CD1c-positive myeloid dendritic cell (primary cell): ENCODE data around the gene TLR9.

Source experiments
- DNase-seq: peaks from one replicate; pipeline ENCODE4 v3.0.0-alpha.2; 2016; ENCODE audit errors: extremely low spot score

Gene TLR9

GRCh38 chr3:52231502-52232278, 6.2 kb upstream of the TLR9 start:
- DNase-seq: peak; percentile 87

DNA sequence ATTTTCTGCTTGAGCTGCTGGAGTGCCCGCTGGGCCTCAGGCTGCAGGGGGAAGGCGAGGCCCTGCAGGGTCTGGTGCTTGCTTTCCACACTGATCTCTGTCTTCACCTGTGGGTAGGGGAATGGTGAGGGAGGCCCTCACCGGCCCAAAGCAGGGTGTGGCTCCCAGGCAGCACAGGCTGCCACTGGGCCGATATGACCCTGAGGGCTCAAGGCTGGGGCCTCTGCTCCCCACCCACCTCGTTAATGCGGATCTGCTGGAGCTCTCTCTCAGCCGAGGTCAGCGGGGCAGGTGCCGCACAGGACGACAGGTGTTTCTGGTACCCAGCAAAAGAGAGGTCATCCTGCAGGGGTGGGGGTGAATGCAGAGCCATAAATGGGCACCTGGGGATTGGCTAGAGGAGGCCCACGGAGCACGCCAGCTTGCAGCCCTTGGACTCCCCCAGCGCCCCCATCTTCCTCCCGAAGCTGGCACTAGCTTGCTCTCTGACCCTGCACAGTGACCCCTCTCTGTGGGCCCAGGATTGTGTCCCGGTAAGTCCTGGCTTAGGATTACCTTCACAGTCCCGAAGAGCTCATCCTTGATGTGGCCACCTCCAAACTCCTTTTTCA, 5.5 kb upstream of the TLR9 start:
- DNase-seq: no peak

GRCh38 chr3:52230461-52230860, 5.0 kb upstream of the TLR9 start:
- no peak for DNase-seq

DNA sequence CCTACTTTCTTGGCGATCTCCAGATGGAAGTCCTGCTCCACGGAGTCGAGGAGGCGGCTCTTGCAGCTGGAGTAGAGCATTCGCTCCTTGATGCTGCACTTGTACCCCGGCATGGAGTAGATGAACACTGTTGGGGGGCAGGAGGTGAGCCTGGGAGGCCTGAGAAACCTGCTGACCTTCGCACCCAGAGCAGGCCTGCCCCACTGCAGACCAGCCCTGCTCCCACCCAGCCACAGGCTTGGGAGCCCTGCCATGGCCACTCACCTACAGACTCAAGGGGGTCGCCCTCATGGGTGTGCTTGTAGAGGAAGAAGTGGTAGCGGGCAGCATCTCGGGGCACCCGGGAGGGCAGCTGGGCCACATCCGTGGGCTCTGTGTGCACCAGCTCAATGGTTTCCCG, 4.2 kb upstream of the TLR9 start:
- DNase-seq: no peak

GRCh38 chr3:52228751-52229291, 3.4 kb upstream of the TLR9 start:
- DNase-seq: no peak

DNA sequence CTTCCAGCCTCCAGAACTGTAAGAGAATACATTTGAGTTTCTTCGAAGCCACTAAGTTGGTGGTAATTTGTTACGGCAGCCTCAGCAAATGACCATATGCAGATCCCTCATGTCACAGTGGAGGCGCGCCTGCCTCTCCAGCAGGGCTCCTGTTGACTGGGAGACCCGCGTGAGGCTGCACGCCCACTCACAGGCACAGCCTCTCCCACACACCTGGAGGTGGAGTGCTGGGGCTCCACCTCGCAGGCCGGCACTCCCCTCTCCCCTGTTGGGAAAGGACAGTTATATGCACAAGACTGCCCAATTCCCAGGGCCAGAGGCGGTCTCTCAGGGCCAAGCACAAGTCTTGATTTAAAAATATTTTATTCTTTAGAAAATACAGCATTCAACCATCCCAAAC, 2.8 kb upstream of the TLR9 start:
- DNase-seq: no peak

GRCh38 chr3:52227766-52228165, 2.3 kb upstream of the TLR9 start:
- DNase-seq: no peak

DNA sequence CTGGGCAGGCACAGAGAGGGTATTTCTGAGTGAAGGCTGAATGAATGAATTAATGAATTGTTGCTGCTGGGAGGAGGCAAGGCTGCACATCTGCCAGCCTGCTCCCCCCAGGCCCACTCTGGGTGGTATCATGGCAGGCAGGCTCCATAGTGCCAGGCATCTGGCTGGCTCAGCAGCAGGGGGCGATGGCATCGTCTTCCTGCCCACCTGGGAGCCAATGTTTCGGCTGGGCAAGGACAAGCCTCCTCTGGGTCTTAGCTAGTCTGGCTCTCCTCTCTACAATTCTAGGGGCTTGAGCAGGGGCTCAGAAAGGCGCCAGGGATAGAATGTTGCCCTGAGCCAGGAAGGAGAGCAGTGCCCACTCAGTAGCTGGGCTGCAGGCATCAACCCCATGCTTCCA, 1.7 kb upstream of the TLR9 start:
- DNase-seq: no peak

GRCh38 chr3:52226229-52226817, 878 bp upstream of the TLR9 start:
- DNase-seq: no peak

DNA sequence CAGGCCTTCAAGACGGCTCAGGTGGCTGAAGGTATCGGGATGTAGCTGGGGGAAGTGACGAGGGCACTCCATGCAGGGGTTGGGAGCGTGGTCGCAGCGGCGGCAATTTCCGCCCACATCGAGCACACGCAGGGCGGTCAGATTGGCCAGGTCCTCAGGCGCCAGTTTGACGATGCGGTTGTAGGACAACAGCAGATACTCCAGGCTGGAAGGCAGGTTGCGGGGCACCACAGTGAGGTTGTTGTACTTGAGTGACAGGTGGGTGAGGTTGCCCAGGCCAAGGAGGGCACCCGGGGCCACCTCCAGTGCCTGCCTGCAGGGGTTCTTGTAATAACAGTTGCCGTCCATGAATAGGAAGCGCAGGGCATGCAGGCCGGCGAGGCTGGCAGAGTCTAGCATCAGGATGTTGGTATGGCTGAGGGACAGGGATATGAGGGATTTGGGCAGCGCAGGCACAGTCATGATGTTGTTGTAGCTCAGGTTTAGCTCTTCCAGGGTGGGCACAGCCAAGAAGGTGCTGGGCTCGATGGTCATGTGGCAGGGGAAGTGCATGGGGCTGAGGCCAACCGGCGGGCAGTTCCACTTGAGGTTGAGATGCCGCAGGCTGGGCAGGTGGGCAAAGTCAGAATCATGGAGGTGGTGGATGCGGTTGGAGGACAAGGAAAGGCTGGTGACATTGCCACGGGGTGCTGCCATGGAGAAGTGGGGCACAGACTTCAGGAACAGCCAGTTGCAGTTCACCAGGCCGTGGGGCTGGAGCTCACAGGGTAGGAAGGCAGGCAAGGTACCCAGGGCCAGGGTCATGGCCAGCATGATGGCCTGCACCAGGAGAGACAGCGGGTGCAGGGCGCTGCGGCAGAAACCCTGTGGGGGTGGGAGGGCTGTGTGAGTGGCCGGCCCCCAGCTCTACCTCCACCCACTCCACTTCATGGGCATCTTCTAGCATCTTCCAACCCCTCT, 1.7 kb downstream of the TLR9 start:
- DNase-seq: no peak

- no peak for DNase-seq
These were observed 2.9 kb downstream of the TLR9 start for GRCh38 chr3:52222319-52223221.

DNA sequence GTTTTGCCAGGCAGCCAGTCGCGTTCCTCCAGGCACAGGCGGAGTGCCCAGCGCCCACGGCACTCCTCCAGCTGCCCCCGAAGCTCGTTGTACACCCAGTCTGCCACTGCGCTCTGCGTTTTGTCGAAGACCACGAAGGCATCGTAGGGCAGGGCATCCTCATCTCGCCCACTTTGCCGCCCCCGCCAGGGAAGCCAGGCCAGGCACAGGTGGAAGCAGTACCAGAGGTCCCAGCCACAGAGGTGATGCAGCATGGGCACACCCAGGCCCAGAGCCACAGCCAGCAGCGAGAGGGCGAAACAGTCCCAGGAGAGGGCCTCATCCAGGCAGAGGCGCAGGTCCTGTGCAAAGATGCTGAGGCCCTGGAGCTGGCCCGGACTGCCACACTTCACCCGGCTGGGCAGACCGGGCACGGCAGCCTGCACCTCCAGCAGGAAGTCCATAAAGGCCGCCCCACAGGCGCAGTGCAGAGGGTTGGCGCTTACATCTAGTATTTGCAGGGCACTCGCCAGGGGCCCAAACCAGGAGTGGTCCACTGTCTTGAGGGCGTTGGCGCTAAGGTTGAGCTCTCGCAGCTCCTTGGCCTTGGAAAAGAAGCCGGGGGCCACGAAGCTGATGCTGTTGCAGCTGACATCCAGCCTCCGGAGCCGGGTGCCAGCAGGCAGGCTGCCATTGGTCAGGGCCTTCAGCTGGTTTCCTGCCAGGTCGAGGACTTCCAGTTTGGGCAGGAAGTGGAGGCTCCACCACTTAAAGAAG, 3.7 kb downstream of the TLR9 start:
- no peak for DNase-seq

GRCh38 chr3:52221141-52221562, 4.3 kb downstream of the TLR9 start:
- DNase-seq: no peak

- DNase-seq: peak; percentile 83
These were observed 4.9 kb downstream of the TLR9 start for GRCh38 chr3:52220380-52221026.

- DNase-seq: no peak
These were observed 6.4 kb downstream of the TLR9 start for GRCh38 chr3:52218937-52219650.

DNA sequence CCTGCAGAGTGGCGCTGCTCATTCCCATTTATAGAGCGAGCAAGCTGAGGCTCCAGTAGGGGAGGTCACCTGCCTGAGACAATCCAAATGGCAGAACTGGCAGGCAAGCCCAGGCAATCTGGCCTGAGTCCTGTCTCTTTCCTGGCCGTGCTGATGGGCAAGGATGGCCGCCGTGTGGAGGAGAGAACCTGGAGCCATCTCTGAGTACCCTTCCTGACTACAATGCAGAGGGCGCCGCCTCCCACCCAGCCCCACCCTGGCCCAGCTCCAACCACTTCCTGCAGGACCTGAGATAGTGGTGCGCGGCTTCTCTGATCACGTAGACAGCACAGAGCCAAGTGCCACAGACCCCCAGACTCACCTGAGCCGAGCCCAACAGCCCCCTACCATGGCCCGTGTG, 7.0 kb downstream of the TLR9 start:
- DNase-seq: no peak

DNA sequence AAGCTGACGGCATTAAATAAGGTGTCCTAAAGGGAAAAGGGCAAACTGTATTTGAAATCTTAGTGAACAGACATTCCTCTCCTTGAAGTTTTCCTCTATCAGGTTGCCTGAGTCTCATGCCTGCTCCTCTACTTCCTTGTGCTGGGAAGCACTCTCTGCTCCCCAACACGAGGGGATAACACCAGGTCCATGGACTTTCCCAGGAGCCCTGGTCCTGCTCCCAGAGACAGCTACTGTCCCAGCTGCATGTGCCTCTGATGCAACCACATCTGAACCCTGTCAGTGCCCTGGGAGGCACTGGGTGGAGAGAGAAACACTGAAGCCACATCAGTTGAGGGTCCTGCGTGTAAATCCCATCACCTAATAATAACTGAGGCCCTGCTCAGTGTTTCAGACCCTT, 7.4 kb downstream of the TLR9 start:
- no peak for DNase-seq

DNA sequence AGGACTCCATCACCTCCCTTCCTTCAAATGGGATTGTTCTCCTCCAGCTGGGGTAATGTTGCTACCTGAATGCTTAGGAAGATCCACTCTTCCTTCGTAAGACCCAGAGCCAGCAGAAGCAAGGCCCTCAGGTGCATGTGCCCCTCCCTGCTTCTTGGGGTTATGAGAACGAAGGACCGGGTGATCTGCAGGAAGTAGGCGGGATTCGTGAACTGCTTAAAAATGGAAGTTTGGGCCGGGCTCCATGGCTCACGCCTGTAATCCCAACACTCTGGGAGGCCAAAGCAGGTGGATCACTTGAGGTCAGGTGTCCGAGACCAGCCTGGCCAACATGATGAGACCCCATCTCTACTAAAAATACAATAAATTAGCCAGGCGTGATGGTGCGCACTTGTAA, 8.0 kb downstream of the TLR9 start:
- DNase-seq: no peak
